Gastroesophageal sphincter (tissue), 4 donors: ENCODE measurements around the gene TSPEAR. TPM values are rescaled to one million over a fixed set of nuclear protein-coding genes. Genes with fewer than 3 reads are reported as not detected.

Source experiments
- ATAC-seq: fragments of 150-250 bp; one replicate; pipeline ENCODE4 v1.9.1; 2016; ENCODE audit warnings: mild to moderate bottlenecking, moderate library complexity
- H3K27ac ChIP-seq, 4 donors: fragments of 200-600 bp; sonication (generic) in 3 of 4; 1 replicate in 3 of 4; 2 replicates in 1 of 4; pipeline ENCODE4 v1.5.1; 2016 to 2019
- H3K27me3 ChIP-seq: fragments of 200-600 bp; sonication (generic); one replicate; pipeline ENCODE4 v1.5.1; 2019
- H3K36me3 ChIP-seq, 2 donors: fragments of 200-600 bp; sonication (generic); one replicate each; pipeline ENCODE4 v1.5.1; 2019; ENCODE audit warnings: control low read depth in 1 of 2
- H3K4me1 ChIP-seq, 3 donors: fragments of 200-600 bp; sonication (generic); 1 replicate in 2 of 3; 2 replicates in 1 of 3; pipeline ENCODE4 v1.5.1; 2016 to 2019; ENCODE audit warnings: control low read depth in 2 of 3
- H3K4me3 ChIP-seq, 2 donors: fragments of 200-600 bp; sonication (generic); one replicate each; pipeline ENCODE4 v1.5.1; 2019; ENCODE audit warnings: mild to moderate bottlenecking in 1 of 2, moderate library complexity in 1 of 2
- H3K9me3 ChIP-seq, 3 donors: fragments of 200-600 bp; sonication (generic); one replicate each; pipeline ENCODE4 v1.5.1; 2017 to 2019; ENCODE audit warnings: control low read depth in 2 of 3
- CTCF ChIP-seq, 4 experiments: fragments of 200-600 bp in 2 of 4; fragments of 450-650 bp in 2 of 4; sonication (generic) in 1 of 4; IDR thresholded peaks; one replicate each; pipeline ENCODE4 v1.5.1; 2017 to 2019; ENCODE audit warnings: antibody characterized with exemption in 4 of 4, mild to moderate bottlenecking in 2 of 4, moderate library complexity in 2 of 4
- EP300 ChIP-seq: sonication (generic); formaldehyde crosslinking; IDR thresholded peaks from one replicate; pipeline ENCODE4 v1.6.1; 2017; ENCODE audit warnings: antibody characterized with exemption, mild to moderate bottlenecking
- POLR2A ChIP-seq, 2 donors: fragments of 450-650 bp; IDR thresholded peaks; one replicate each; pipeline ENCODE4 v1.6.1; 2017; ENCODE audit warnings: antibody characterized with exemption in 2 of 2, mild to moderate bottlenecking in 2 of 2, moderate library complexity in 1 of 2
- POLR2AphosphoS5 ChIP-seq: sonication (generic); formaldehyde crosslinking; IDR thresholded peaks from one replicate; pipeline ENCODE4 v1.6.1; 2017; ENCODE audit warnings: antibody characterized with exemption
- WGBS, 2 donors: methylation state at CpG; one replicate each; pipeline ENCODE4 v1.1.5; 2018; ENCODE audit warnings: low coverage in 1 of 2; 5-methylcytosine and 5-hydroxymethylcytosine counted together
- total RNA-seq, 4 donors: library from RNA; depleted of rRNA; stranded (reverse); fragments of >200 nt; gene quantifications; one replicate each; pipeline ENCODE4 v1.1.0, GENCODE V29; 2016

Gene TSPEAR
- total RNA-seq, 4 donors from 2014 or later = not detected

DNA sequence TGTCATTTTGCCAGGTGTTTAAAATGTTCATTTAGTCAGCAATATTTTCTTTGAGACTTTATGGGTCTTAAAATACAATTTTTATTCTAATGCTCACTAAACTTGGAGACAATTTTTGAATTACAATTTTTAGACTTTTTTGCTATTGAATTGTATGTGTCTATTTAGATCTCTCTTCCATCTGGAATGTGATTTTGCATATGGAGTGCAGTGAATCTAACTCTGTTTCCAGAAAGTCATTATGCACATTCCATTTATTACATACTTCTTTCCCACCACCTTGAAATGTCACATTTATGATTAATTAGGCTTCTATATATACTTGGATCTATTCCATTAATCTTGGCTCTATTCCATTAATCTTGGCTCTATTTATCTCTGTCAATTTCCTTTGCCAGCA is 5.6 kb upstream of the TSPEAR start:
- no peaks in the 10 kb centered on the region for H3K9me3 ChIP-seq
- H3K4me1 ChIP-seq = no peaks in the 10 kb centered on the region
- no peak for ATAC-seq
- peaks cover 66% of the 10 kb centered on the region for H3K27me3 ChIP-seq
- no peak overlapping the region for H3K4me3 ChIP-seq
- H3K36me3 ChIP-seq = no peaks in the 10 kb centered on the region
- no peak overlapping the region for H3K27ac ChIP-seq
- TF ChIP-seq POLR2AphosphoS5 = no peak

GRCh38 chr21:44714905-44715304 is 3.5 kb upstream of the TSPEAR start:
- no peak for ATAC-seq
- Histone ChIP-seq H3K4me1 (peaks cover 0 to 5% (median 0%) of the 10 kb centered on the region in 3 donors), H3K27ac (no peak overlapping the region), H3K4me3 (no peak overlapping the region), H3K36me3 (no peaks in the 10 kb centered on the region), H3K9me3 (no peaks in the 10 kb centered on the region), H3K27me3 (peaks cover 69% of the 10 kb centered on the region)
- TF ChIP-seq EP300 = no peak
- TF ChIP-seq POLR2AphosphoS5 = no peak
- TF ChIP-seq CTCF (IDR thresholded peaks at IDR 0.05) = no peak
- TF ChIP-seq POLR2A (IDR thresholded peaks at IDR 0.05) = no peak
- 19 to 25% methylated on average over 6 to 8 of the region's 8 CpGs for WGBS, 2 donors

- TF ChIP-seq CTCF (IDR thresholded peaks at IDR 0.05) (no peak), EP300 (no peak), POLR2A (IDR thresholded peaks at IDR 0.05) (no peak), POLR2AphosphoS5 (no peak)
- Histone ChIP-seq H3K4me3 (no peak overlapping the region), H3K4me1 (peaks cover 0 to 15% (median 0%) of the 10 kb centered on the region in 3 donors), H3K36me3 (no peaks in the 10 kb centered on the region), H3K27ac (no peak overlapping the region), H3K9me3 (no peaks in the 10 kb centered on the region), H3K27me3 (peaks cover 75% of the 10 kb centered on the region)
- WGBS, 2 donors = 75 to 85% methylated on average over 5 to 7 of the region's 10 CpGs
- no peak for ATAC-seq
Measured at GRCh38 chr21:44713846-44714245, 2.5 kb upstream of the TSPEAR start.

DNA sequence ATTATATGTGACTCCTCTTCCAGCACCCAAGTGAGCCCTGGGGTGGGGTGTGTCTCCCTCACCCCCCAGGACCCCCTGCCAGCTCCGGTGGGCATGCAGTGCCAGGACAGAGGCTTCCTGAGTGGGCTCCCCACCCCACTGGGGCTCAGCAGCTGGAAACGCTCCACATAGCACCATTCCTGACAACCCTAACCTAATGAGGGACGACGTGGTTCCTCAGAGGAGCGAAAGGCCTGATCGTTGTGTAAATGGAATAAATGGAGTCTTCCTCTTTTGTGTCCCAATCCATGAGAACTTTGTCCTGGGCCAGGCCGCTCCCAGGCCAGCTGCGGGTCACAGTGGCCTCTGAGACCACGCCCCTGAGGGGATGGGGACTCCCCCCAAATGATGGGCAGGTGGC is 1.8 kb upstream of the TSPEAR start:
- 40% methylated on average over 1 of the region's 9 CpGs; no CpG with 5 or more reads in 1 of the 2 donors for WGBS, 2 donors
- no peak for TF ChIP-seq EP300
- TF ChIP-seq POLR2A (IDR thresholded peaks at IDR 0.05) = no peak
- no peak for TF ChIP-seq CTCF (IDR thresholded peaks at IDR 0.05)
- TF ChIP-seq POLR2AphosphoS5 = no peak
- Histone ChIP-seq H3K4me3 (no peak overlapping the region), H3K27ac (no peak overlapping the region), H3K27me3 (peaks cover 75% of the 10 kb centered on the region), H3K36me3 (no peaks in the 10 kb centered on the region), H3K9me3 (no peaks in the 10 kb centered on the region), H3K4me1 (peaks cover 0 to 16% (median 0%) of the 10 kb centered on the region in 3 donors)
- no peak for ATAC-seq

DNA sequence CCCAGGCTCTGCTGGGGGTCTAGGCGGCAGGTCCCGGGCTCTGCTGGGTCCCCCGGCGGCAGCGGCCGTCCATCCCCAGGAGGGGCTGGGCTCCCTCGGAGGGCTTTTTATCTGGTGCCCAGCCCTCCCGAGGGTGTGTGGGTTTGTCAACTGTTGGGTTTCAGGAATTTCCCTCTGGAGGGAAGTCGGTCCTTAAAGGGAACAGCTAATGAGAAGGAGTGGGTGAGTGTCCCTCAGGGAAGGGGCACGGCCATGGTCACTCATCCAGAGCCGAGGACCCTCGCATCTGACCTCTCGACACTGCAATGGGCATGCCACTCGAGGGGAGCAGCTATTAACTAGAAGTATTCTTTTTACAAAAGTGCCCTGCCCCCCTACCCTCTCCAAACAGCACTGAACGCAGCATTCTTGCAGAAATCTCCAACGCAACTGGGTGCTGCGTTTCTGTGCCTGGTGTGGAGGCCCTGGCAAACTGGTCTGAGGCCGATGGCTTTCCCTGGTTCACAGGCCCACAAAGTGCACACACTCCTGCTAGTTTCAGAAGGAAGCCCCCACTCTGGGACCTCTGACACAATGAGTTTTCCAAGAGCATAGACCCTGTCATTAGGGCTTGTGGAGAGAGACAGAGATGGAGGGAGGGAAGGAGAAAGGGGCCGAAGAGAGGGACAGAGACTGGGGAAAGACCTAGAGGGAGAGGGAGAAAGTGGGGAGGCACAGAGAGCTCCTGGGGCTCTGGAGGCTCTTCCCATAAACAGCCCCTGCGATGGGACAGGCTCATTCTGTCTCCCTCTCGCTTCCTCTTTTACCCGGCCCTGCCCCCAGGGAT is 1.0 kb upstream of the TSPEAR start:
- TF ChIP-seq CTCF (IDR thresholded peaks at IDR 0.05) (no peak), POLR2AphosphoS5 (no peak), POLR2A (IDR thresholded peaks at IDR 0.05) (no peak), EP300 (no peak)
- Histone ChIP-seq H3K27me3 (peaks cover 82% of the 10 kb centered on the region), H3K4me3 (no peak overlapping the region), H3K9me3 (no peaks in the 10 kb centered on the region), H3K36me3 (no peaks in the 10 kb centered on the region), H3K27ac (no peak overlapping the region), H3K4me1 (peaks cover 0 to 16% (median 0%) of the 10 kb centered on the region in 3 donors)
- no peak for ATAC-seq
- WGBS, 2 donors = 37 to 52% methylated on average over 5 to 7 of the region's 22 CpGs
